ENCODE results near the gene IL25.

Gene IL25

DNA sequence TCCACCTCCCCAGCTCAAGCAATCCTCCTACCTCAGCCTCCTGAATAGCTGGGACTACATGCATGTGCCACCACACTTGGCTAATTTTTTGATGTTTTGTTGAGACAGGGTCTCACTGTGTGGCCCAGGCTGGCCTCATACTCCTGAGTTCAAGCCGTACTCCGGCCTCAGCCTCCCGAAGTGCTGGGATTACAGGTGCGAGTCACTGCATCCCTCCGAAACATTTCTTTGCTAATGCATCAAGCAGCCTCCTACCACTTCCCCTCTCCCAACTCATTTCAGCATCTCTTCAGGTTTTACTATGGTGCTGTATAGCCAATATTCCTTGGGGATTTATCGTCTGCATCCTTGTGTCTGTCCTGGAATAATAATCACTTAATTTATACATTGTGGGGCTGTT lies 17.6 kb upstream of the IL25 start:
- DNase-seq = no peak

DNA sequence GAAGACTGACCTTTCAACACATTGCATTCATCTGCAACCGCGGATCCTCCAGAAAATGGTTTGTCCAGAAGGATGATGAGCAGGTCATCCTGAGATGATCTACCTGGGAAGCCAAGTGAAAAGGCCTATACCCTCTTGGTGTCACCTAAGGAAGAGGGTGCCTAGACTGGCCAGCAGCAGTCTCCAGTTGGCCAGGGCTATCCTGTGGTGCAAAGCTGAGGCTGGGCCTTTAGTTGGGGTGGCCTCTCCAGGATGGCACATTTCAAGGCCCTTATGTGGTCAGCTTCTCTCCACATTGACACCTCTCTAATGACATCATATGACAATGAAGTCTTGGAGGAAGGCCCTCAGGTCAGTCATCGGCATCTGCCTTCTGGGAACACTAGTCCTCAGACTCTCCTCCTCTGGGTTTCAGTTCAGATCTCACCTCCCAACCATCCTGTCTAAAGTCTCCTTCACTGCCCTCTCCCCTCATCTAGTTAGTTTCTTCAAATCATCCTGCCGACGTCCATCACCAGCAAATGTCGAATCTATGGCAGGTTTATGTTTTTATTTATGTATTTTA lies 16.7 kb upstream of the IL25 start:
- no peak for DNase-seq

DNA sequence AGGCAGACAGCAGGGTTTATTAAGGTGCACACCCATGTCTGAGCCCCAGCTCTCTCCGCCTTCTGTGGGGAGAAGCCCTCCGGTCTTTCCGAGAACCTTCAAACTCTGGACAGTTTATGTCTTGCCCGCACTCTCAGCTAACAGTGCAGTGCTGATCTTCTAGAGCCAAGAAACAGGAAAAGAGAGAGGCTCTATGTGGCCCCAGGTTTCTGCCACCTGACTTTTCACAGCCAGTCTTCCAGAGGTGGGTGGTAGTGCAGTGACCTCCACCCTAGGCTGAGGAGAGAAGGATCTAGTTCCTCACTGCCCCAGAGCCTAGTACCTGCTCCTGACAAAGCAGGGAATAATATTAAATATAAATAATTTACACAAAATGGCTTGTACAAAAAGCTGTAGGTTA lies 15.9 kb upstream of the IL25 start:
- DNase-seq = no peak

DNA sequence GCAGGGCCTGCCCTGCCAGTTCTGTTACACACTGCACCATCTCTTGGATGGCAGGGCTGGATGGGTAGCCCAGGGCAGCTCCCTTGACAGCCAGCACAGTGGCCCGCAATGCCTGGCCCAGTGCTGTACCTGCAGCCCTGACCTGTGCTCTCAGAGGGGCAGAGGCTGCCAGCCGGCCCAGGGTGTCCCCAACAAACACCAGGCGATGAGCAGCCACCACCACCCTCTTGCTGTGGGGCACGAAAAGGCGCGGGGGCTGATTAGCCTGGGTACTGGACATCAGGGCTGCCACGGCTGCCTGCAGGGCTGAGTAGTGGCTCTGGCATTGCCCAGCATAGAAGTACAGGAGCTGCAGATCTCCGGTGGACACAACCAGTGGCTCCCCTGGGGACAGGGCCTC lies 15.3 kb upstream of the IL25 start:
- no peak for DNase-seq

DNA sequence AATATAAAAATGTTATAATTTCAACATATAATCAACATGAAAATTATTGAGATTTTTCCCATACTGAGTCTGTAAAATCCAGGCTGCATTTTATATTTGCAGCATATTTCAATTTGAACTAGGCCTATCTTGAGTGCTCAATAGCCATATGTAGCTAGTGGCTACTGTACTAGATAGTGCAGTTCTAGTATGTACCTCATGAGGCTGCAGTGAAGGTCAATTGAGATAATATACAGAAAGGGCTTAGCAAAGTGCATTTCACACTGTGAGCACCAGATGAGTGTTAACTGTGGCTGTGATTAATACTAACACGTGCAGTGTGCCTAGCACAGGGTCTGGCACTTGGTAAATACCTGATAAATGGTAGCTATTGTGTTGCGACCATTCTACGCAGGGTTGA lies 14.6 kb upstream of the IL25 start:
- DNase-seq = no peak

DNA sequence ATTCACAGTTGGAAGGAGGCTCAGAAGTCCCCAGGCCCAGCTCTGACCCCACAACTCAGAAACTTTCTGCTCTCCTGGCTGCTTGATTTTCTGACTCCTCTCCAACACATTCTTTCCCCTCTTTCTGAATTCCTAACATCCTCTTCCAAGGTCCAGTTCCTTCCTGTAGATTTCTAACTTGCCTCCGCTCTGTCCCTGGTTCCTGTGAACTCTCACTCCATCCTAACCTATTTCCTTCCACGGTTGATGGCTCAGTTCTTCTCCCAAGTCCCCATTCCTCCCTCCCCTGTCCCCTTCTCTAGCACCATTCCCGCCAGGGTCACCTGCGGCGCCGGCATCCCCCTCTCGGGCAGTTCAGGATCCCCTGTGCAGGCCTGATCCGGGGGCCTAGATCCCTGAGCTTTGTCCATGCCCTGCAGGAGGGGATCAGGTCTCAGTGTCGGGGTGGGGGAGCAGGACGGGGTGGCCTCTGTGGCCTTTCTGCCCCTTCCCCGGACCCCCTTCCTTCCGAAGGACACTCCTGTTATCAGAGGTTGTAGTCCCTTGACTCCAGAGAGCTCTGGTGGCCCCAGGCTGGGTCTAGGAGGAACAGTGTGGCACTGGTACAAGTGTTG lies 13.9 kb upstream of the IL25 start:
- DNase-seq = no peak

DNA sequence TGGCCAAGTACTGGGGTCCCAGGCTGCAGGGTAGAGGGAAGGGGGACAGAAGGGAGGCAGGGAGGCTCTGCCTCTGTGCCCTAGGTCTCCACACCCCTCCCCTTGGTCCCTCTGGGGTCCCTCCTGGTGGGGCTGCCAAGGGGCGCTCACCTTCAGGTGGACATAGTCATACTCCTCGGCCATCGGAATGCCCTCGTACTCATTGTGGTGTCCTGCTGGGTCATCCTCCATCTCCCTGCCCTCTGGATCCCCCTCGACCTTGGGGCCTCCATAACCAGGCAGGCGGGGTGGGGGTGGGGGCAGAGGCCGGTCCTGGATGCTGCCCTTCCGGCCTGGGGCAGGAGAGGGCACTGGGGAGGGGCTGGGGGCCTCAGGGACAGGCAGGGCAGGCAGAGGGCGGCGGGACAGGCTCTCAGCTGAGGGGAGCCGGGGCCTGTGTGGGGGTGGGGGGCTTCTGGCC lies 13.4 kb upstream of the IL25 start:
- DNase-seq = no peak

DNA sequence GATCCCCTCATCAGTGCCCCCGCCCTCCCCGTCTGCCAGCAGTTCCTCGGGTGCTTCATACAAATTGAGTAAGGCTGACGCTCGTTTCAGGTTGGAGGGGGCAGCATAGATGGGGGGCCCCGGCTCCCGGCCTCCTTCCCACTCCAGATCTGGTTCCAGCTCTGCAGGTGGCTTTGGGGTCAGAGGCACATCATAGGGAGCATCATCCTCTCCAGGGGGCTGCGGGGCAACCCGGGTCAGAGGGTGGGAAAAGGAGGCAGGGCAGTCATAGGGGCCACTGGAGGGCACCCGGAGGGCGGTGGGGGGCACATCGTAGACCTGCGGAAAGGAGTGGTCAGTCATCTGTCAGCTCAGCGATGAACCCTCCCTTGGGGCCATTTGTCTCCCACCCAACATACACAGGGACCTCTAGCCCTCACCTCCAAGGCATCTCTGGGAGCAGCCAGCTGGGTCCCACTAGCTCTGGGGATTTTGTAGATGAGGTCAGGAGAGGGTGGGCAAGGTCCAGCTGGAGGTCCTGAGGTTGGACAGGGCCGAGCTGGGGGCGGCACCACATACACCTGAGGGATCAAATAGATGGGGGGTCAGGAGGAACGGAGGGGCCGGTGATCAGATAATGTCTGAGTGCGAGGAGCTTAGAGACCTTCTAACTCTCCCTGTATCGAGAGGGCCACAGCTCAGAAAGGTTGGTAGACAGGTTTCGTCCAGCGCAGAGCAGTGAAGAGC lies 12.7 kb upstream of the IL25 start:
- DNase-seq = no peak

DNA sequence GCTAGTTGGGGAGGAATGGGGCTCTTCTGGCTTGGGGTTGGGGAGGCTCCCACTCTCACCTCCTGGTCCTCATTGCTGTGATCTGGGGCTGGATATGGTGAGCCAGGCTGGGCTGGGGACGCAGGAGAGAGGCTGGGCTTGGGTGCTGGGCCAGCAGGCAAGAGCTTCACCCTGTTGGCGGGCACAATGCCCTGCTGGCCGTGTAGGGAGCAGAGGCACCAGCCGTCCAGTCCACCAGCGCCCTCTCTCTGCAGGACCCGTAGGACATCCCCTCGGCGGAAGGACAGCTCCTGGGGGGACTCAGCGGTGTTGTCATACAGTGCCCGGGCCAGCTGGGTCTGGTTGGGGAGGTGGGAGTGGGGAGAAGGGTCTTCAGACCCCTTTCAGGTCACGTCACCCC lies 12.1 kb upstream of the IL25 start:
- DNase-seq = no peak

DNA sequence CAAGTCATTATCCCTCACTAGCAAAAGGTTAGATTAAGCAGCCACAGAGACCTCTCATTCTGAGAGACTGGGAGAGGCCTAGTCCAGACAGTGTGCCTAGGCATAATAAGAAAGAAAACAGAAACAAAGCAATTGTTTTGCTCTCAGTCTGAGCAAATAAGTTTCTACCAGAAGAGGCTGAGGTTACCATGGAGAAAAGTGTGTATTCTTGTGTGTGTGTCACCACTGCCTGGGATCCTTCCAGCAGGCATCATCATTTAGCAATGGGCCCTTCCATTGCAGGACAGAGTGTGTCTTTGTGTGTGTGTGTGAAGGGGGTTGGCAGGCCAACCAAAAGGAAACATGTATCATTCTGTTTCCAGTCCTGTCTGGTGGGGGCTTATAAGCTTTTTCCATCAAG lies 11.3 kb upstream of the IL25 start:
- no peak for DNase-seq

DNA sequence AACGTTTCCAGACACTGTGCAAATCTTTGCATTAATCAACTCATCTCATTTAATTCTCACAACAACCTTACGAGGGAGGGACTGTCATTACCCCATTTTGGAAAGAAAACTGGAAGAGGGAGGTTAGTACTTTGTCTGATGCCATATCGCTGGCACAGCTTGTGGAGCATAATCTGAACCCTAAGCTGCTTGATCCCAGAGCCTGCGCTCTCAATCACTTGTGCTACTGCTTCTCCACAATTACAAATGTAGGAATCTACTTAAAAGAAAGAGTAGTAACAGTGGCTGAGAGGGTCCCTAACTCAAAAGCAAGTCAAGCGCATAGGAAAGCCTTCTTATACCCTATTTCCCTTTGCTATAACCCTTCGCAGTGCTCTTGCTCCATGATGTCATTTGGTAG lies 10.8 kb upstream of the IL25 start:
- DNase-seq = no peak

DNA sequence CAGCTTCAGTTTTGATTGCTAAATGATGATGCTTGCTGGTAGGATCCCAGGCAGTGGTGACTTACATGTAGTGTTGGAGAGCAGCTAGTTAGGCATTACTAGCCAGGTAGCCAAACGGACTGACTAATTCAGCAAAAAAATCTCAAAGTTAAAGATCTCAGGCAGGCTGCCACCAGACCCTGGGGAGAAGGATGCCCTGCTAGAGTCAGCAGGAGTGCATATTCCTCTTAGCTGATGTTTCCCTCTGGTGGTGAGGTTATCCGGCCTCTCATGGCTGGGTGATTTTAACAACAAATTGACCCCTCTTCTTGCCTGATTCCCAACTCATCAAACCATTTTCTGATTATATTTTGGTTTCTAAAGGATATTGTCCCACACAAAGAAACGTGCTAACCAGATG lies 10.4 kb upstream of the IL25 start:
- DNase-seq = no peak

DNA sequence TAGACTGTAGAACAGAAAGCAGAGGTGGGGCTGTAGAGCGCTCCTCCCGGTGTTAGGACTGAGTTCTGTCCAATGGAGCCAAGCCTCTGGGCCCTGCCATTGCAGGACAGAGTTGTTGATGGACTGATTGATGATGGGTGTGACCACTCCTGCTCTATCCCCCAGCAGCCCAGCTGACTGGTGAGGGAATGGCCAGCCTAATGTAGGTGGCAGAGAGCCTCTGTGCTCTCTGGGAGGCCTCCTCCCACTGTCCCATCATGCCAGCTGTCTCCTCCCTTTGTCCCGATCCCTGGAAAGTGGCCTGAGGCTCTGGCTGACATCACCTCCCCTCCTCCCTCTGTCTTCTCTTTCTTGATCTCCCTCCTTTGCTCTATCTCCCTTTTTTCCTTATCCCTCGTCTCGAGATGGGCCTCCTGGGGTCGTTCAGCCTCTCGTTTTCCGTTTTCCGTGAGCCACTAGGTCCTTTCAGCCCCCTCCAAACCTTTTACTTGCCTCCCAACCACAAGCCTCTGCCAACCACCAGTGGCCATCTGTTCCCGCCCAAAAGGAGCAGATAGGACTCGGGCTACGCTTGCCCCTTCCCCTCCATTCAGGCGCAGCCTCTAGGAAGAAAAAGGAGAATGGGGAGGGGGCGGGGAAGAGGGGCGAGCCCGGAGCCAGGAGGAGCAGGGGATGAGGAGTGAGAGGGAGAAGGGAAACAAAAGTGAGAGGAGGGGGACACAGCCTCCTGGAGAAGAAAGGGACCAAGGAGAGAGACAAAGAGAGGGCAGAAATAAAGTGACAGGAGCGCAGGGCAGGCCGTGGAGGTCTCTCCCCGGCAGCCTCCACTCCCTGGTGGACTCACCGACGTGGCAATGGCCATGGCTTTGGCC lies 8.2 kb upstream of the IL25 start:
- no peak for DNase-seq

DNA sequence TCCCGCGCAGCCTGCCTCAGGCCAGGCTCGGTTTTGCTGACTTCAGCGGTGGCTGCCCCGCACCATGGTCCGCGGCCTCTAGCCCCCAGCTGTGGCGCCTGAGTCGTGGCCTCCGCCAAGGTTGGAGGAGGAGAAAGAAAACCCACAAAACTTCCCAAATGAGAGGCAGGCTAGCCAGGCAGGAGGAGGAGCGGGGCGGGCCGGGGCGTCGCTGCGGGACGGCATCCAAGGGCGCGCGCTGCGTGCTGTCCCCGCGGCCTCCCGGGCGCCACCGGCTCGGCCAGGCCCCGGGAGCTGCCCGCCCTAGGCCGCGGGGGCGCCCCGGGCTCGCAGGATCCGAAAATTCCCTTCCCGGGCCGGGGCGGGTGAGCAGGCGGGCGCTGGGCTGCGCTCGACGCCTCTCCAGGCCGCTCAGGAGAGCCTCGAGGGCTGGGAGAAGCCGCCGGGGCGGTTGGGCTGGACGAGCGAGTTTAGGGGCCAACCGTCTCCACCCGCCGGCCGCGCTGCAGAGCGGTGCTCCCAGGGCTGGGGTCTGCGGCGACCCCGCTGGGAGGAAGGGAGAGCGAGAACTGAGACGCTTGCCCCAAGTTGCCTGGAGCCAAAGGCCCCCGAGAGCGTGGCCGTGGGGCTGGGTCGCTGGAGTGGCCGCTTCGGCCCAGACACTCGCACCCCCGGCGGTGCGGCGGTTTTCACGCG lies 7.4 kb upstream of the IL25 start, which contains the start of gene EFS:
EFS (minus strand) TSS at position 137 of the 696 bp plus-strand sequence. CDS start 147 bp downstream, outside the sequence.
- no peak for DNase-seq

DNA sequence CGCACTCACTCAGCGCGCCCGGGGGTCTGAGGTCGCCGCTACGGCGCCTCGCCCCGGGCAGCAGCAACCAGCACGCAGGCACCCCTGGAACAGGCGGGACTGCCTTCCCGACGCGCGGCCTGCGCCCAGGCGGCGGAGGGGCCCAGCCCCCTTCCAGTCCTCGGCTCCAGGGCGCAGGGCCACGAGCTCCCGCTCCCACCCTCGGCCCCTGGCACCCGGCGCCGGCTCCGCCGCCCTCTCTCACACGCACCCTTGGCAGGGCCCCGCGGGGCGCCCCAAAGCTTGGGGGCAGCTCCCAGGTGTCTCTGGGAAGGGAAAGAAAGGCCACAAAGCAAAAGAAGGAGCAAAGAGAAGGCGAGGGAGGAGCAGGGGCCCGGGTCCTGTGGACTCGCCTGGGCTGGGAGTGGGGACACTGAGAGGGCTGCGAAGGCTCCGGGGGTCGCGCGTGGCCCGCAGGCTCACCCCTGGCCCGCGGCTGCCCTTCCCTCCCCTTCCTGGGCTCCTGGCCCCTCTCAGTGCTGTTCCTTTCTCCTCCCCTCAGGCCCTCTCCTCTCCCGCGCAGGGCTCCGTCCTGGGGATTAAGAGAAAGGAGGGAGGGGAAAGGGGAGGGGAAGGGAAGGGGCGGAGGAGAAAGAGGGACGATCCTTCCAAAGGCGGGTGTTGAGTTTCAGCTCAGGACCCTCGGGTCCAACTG lies 6.7 kb upstream of the IL25 start:
- no peak for DNase-seq

DNA sequence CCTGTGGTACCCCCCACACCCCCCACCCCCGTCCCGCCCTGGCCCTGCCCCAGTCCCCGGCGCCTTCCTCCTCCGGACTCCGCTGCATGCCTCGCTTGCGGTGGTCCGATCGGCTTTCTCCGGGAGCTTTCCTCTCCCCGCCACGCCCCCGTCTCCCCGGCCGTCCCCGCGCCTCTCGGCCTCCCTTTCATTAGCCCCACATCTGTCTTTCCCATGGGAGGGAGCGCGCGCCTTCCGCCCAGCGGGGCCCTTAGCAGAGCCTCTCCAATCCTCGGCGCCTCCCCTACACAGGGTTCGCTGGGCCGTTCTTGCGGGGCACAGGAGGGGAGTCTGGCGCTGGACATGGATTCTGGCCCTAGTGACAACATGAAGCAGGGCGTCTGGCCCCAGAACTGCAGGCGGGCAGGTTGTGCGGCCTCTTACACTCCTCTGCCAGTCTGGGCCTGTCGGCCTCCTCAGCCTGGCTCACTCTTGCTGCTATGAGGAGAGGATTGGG lies 6.1 kb upstream of the IL25 start:
- no peak for DNase-seq

DNA sequence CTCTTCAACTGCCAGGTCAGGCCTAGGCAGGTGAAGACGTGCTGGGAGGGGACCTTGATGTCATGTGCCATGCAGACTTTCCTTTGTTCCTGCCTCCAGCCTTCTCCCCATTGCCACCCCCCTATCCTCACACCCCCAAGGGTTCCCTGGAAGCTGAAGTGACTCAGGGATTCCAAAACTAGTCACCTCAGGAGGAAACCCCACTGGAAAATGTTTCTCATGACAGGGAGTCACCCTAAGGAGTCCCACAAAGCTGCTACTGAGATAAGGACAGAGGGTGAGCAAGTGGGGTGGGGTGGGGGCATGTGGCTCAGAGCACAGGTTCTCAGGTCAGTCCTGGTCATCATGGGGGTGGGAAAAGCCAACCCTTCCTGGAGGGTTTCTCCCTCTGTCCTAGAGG lies 2.4 kb upstream of the IL25 start:
- DNase-seq = no peak

DNA sequence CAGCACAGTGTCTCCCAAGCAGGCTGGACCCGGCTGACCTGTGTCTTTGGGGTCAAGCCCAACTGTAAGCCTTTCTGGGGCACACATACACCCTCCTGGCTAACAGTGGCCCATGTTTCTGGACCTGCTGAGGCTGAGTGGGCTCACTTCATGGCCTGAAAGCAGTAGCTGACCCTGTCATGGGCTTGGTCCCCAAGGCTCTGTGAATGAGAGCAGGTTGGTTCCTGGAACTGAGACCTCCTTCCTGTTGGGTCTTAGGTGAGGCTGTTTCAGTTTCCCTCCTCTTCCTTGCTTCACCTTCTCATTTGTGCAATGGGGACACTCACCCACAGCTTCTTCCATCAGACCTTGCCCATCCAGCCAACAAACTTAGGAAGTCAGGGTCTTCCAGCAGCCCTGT lies 744 bp upstream of the IL25 start:
- no peak for DNase-seq

DNA sequence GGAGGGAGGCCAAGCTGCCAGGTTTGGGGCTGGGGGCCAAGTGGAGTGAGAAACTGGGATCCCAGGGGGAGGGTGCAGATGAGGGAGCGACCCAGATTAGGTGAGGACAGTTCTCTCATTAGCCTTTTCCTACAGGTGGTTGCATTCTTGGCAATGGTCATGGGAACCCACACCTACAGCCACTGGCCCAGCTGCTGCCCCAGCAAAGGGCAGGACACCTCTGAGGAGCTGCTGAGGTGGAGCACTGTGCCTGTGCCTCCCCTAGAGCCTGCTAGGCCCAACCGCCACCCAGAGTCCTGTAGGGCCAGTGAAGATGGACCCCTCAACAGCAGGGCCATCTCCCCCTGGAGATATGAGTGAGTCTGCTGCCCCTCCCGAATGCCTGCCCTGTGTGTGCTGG lies 432 bp downstream of the IL25 start:
- no peak for DNase-seq

DNA sequence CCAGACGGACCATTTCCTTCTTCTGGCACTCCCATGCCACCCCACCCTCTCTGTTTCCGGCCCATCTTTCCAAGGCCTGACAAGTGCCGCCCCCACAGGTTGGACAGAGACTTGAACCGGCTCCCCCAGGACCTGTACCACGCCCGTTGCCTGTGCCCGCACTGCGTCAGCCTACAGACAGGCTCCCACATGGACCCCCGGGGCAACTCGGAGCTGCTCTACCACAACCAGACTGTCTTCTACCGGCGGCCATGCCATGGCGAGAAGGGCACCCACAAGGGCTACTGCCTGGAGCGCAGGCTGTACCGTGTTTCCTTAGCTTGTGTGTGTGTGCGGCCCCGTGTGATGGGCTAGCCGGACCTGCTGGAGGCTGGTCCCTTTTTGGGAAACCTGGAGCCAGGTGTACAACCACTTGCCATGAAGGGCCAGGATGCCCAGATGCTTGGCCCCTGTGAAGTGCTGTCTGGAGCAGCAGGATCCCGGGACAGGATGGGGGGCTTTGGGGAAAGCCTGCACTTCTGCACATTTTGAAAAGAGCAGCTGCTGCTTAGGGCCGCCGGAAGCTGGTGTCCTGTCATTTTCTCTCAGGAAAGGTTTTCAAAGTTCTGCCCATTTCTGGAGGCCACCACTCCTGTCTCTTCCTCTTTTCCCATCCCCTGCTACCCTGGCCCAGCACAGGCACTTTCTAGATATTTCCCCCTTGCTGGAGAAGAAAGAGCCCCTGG lies 3.1 kb downstream of the IL25 start:
- no peak for DNase-seq

DNA sequence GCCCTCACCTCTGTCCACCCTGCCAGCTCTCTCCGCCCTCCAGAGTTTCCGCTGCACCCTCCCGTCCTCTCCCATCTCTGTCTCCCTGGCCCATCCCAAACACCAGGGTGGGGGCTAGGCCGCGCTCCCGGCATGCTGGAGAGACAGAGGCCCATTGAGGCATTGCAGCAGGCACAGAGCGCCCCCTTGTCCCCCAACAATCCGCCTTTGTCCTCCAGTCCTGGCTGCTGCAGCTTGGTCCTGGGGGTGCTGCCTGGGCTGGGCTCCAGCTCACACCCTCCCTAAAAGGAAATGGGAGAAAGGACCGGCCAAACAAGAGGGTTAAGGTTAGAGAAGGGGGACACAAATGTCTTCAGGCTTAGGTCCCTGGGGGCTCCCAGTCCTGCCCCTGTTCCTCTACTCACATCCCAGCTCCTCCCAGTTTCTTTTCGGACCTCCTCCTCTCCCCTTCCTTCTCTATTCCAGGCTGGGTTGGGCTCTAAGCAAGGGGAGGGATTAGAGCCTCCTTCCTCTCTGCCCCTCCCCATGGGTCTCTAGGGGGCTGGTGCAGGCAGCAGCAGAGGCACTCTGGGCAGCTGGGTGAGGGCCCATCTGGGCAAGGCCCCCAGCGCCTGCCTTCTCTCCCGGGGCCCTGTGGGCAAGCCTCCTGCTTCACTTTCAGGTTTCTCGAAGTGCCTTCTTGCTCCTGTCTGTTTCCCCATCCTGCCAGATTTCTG lies 4.0 kb downstream of the IL25 start, which contains the start of gene CMTM5:
CMTM5 (plus strand) TSS at position 565 of the 716 bp plus-strand sequence. CDS start 206 bp downstream, outside the sequence.
- no peak for DNase-seq
